Endothelial cell of umbilical vein (primary cell): ENCODE data around the gene ARID1B.

Experiments used
- EZH2 ChIP-seq: IDR thresholded peaks from 2 replicates; pipeline ENCODE4 v1.6.1; 2012; ENCODE audit warnings: borderline replicate concordance, low read depth, mild to moderate bottlenecking, moderate library complexity, low read length, inconsistent platforms; ENCODE audit not compliant: severe bottlenecking
- POLR2A ChIP-seq: IDR thresholded peaks from 2 replicates; pipeline ENCODE4 v1.6.1; 2012; ENCODE audit warnings: low read depth, mild to moderate bottlenecking, control low read depth, low read length
- TF ChIP-seq, protein P1 (sequence below), 2 donors: IDR thresholded peaks; 1 replicate in 1 of 2; 2 replicates in 1 of 2; pipeline ENCODE4 v1.5.1; 2011; ENCODE audit warnings: low read length in 2 of 2, mild to moderate bottlenecking in 2 of 2, moderate library complexity in 2 of 2, control low read depth in 1 of 2, inconsistent platforms in 1 of 2, low read depth in 1 of 2; ENCODE audit not compliant: insufficient read depth in 1 of 2; ENCODE audit errors: extremely low read depth in 1 of 2

DNA sequence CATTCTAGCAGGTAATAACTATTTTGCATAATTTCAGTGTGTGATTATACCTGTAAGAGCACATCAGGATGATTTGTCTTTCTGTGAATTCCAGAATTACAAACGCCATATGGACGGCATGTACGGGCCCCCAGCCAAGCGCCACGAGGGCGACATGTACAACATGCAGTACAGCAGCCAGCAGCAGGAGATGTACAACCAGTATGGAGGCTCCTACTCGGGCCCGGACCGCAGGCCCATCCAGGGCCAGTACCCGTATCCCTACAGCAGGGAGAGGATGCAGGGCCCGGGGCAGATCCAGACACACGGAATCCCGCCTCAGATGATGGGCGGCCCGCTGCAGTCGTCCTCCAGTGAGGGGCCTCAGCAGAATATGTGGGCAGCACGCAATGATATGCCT is 423.4 kb downstream of the ARID1B start:
- TF ChIP-seq, protein P1, sequence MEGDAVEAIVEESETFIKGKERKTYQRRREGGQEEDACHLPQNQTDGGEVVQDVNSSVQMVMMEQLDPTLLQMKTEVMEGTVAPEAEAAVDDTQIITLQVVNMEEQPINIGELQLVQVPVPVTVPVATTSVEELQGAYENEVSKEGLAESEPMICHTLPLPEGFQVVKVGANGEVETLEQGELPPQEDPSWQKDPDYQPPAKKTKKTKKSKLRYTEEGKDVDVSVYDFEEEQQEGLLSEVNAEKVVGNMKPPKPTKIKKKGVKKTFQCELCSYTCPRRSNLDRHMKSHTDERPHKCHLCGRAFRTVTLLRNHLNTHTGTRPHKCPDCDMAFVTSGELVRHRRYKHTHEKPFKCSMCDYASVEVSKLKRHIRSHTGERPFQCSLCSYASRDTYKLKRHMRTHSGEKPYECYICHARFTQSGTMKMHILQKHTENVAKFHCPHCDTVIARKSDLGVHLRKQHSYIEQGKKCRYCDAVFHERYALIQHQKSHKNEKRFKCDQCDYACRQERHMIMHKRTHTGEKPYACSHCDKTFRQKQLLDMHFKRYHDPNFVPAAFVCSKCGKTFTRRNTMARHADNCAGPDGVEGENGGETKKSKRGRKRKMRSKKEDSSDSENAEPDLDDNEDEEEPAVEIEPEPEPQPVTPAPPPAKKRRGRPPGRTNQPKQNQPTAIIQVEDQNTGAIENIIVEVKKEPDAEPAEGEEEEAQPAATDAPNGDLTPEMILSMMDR (IDR thresholded peaks at IDR 0.05; ENCODE audit: extremely low read depth in 1 of 2, insufficient read depth in 1 of 2, low read depth in 1 of 2, low read length in 2 of 2), result no peak
- TF ChIP-seq POLR2A (no peak), EZH2 (no peak)
